ENCODE measurements around the gene LHX3. TPM values are rescaled to one million over a fixed set of nuclear protein-coding genes. Genes with fewer than 3 reads are reported as not detected.

LHX3 gene
- total RNA-seq, 4 donors from 2014 or later = not detected

GRCh38 chr9:136147038-136147889 is 57.7 kb downstream of the LHX3 start:
- Histone ChIP-seq H3K9me3 (no peaks in the 10 kb centered on the region), H3K27ac (no peak overlapping the region), H3K36me3 (no peaks in the 10 kb centered on the region), H3K27me3 (peaks cover 0 to 78% (median 3%) of the 10 kb centered on the region in 4 donors), H3K4me1 (peaks cover 0 to 8% (median 0%) of the 10 kb centered on the region in 3 donors), H3K4me3 (no peak overlapping the region)
- TF ChIP-seq CTCF (IDR thresholded peaks at IDR 0.05) = no peak
- TF ChIP-seq POLR2A (IDR thresholded peaks at IDR 0.05) = no peak
- no peak for DNase-seq
- WGBS, 2 donors = 28 to 78% methylated on average over 6 to 9 of the region's 22 CpGs
- intact Hi-C loops (cut with DNase I) = loop anchor here (10.0 kb wide), 2 partner anchors 58 to 138 kb away; partner anchors contain the start of gene LHX3

Other genes starting within 250 kb of the LHX3 start
- gene UBAC1, start 243.8 kb downstream of the LHX3 start, total RNA-seq = 10 to 100 TPM; 47.6 to 63.2 (median 54.3) TPM
- gene NACC2, start 109.8 kb downstream of the LHX3 start, total RNA-seq = 10 to 100 TPM; 10.4 to 21.6 (median 12.8) TPM
- gene TMEM250, start 86.3 kb downstream of the LHX3 start, total RNA-seq = 10 to 100 TPM; 34.3 to 59.4 (median 43.4) TPM
- 1 to 10 TPM; 2.9 to 7.1 (median 5.5) TPM for gene QSOX2, start 40.7 kb upstream of the LHX3 start, total RNA-seq
- not detected for gene CCDC187, start 99.0 kb upstream of the LHX3 start, total RNA-seq
- gene GPSM1, start 122.4 kb upstream of the LHX3 start, total RNA-seq = 1 to 10 TPM in 3 of 4 donors, under 1 TPM in 1; 0.72 to 8.2 (median 1.9) TPM
- gene DNLZ, start 158.6 kb upstream of the LHX3 start, total RNA-seq = 10 to 100 TPM in 3 of 4 donors, 1 to 10 TPM in 1; 1.8 to 31.1 (median 19.7) TPM
- gene CARD9, start 168.5 kb upstream of the LHX3 start, total RNA-seq = 1 to 10 TPM in 2 of 4 donors, under 1 TPM in 2; 0.57 to 1.1 (median 1.0) TPM
- 1 to 10 TPM; 2.6 to 5.1 (median 4.5) TPM for gene SNAPC4, start 195.0 kb upstream of the LHX3 start, total RNA-seq
- gene ENTR1, start 205.5 kb upstream of the LHX3 start, total RNA-seq = 10 to 100 TPM; 24.3 to 31.9 (median 28.2) TPM
- gene PMPCA, start 205.5 kb upstream of the LHX3 start, total RNA-seq = 10 to 100 TPM; 29.4 to 38.7 (median 33.5) TPM
- 1 to 10 TPM; 6.2 to 7.8 (median 7.5) TPM for gene INPP5E, start 234.7 kb upstream of the LHX3 start, total RNA-seq